ENCODE data around the gene COL5A1.

The COL5A1 gene

GRCh38 chr9:134765785-134766184, 124.2 kb downstream of the COL5A1 start:
- no peaks in the 10 kb centered on the region for H3K36me3 ChIP-seq
- H3K4me1 ChIP-seq (ENCODE audit: control insufficient read depth in 1 of 2, insufficient read depth in 1 of 2, low read depth in 1 of 2, low read length in 1 of 2) = no peaks in the 10 kb centered on the region
- H3K27ac ChIP-seq = no peak overlapping the region
- peaks cover 59% of the 10 kb centered on the region for H3K27me3 ChIP-seq
- no peak for TF ChIP-seq CTCF (IDR thresholded peaks at IDR 0.05)
- H3K9me3 ChIP-seq = no peaks in the 10 kb centered on the region
- H3K4me3 ChIP-seq (ENCODE audit: low read depth in 1 of 2, low read length in 1 of 2) = no peak overlapping the region

GRCh38 chr9:134766587-134766986, 125.0 kb downstream of the COL5A1 start:
- Histone ChIP-seq H3K4me1 (ENCODE audit: control insufficient read depth in 1 of 2, insufficient read depth in 1 of 2, low read depth in 1 of 2, low read length in 1 of 2) (no peaks in the 10 kb centered on the region), H3K27ac (no peak overlapping the region), H3K36me3 (no peaks in the 10 kb centered on the region)

GRCh38 chr9:134768332-134768708, 126.7 kb downstream of the COL5A1 start:
- Histone ChIP-seq H3K4me3 (ENCODE audit: low read depth in 1 of 2, low read length in 1 of 2) (no peak overlapping the region), H3K27ac (no peak overlapping the region), H3K27me3 (peaks cover 76% of the 10 kb centered on the region), H3K4me1 (ENCODE audit: control insufficient read depth in 1 of 2, insufficient read depth in 1 of 2, low read depth in 1 of 2, low read length in 1 of 2) (no peaks in the 10 kb centered on the region), H3K36me3 (no peaks in the 10 kb centered on the region), H3K9me3 (no peaks in the 10 kb centered on the region)
- TF ChIP-seq CTCF (IDR thresholded peaks at IDR 0.05) = no peak

More at GRCh38 chr9:134766587-134766986, 125.0 kb downstream of the COL5A1 start:
- Histone ChIP-seq H3K9me3 (no peaks in the 10 kb centered on the region), H3K4me3 (ENCODE audit: low read depth in 1 of 2, low read length in 1 of 2) (no peak overlapping the region), H3K27me3 (peaks cover 67% of the 10 kb centered on the region)
- no peak for TF ChIP-seq CTCF (IDR thresholded peaks at IDR 0.05)

GRCh38 chr9:134768709-134769351, 127.2 kb downstream of the COL5A1 start:
- Histone ChIP-seq H3K9me3 (no peaks in the 10 kb centered on the region), H3K27ac (no peak overlapping the region), H3K4me1 (ENCODE audit: control insufficient read depth in 1 of 2, insufficient read depth in 1 of 2, low read depth in 1 of 2, low read length in 1 of 2) (no peaks in the 10 kb centered on the region), H3K27me3 (peaks cover 76% of the 10 kb centered on the region), H3K4me3 (ENCODE audit: low read depth in 1 of 2, low read length in 1 of 2) (no peak overlapping the region), H3K36me3 (no peaks in the 10 kb centered on the region)
- no peak for TF ChIP-seq CTCF (IDR thresholded peaks at IDR 0.05)

- no peak for TF ChIP-seq CTCF (IDR thresholded peaks at IDR 0.05)
Measured at GRCh38 chr9:134770972-134771971, 129.7 kb downstream of the COL5A1 start.

More at GRCh38 chr9:134770972-134771971, 129.7 kb downstream of the COL5A1 start:
- Histone ChIP-seq H3K4me3 (ENCODE audit: low read depth in 1 of 2, low read length in 1 of 2) (no peak overlapping the region), H3K4me1 (ENCODE audit: control insufficient read depth in 1 of 2, insufficient read depth in 1 of 2, low read depth in 1 of 2, low read length in 1 of 2) (no peaks in the 10 kb centered on the region), H3K27ac (no peak overlapping the region), H3K27me3 (peaks cover 62% of the 10 kb centered on the region), H3K9me3 (no peaks in the 10 kb centered on the region), H3K36me3 (no peaks in the 10 kb centered on the region)

Measured in neutrophil (primary cell).